Measurements from ENCODE around the gene ITPR3.

Gene ITPR3

GRCh38 chr6:33685411-33686224 is 64.5 kb downstream of the ITPR3 start:
- TF ChIP-seq EGR1 (IDR thresholded peaks at IDR 0.05) (no peak), NFIC (IDR thresholded peaks at IDR 0.05) (no peak), FOXM1 (IDR thresholded peaks at IDR 0.05; ENCODE audit: borderline replicate concordance, low read depth) (no peak), TEAD4 (IDR thresholded peaks at IDR 0.05) (no peak), TCF12 (IDR thresholded peaks at IDR 0.05; ENCODE audit: low read depth) (no peak), CREB1 (IDR thresholded peaks at IDR 0.05; ENCODE audit: low read depth) (no peak), USF1 (IDR thresholded peaks at IDR 0.05) (no peak), ZBTB7A (IDR thresholded peaks at IDR 0.05; ENCODE audit: low read depth) (no peak), RAD21 (IDR thresholded peaks at IDR 0.05; ENCODE audit: low read depth) (no peak)

- TF ChIP-seq NFIC (IDR thresholded peaks at IDR 0.05) (no peak), CREB1 (IDR thresholded peaks at IDR 0.05; ENCODE audit: low read depth) (no peak), CEBPB (IDR thresholded peaks at IDR 0.05) (no peak), USF1 (IDR thresholded peaks at IDR 0.05) (no peak), MAX (IDR thresholded peaks at IDR 0.05) (no peak), EGR1 (IDR thresholded peaks at IDR 0.05) (no peak), EP300 (IDR thresholded peaks at IDR 0.05; ENCODE audit: borderline replicate concordance) (no peak)
These were observed 65.3 kb downstream of the ITPR3 start for GRCh38 chr6:33686225-33686924.

GRCh38 chr6:33686981-33687975 is 66.2 kb downstream of the ITPR3 start:
- no peak for TF ChIP-seq YY1 (IDR thresholded peaks at IDR 0.05; ENCODE audit: low read depth)
- no peak for TF ChIP-seq MAX (IDR thresholded peaks at IDR 0.05)
- TF ChIP-seq ZBTB7A (IDR thresholded peaks at IDR 0.05; ENCODE audit: low read depth): no peak
- TF ChIP-seq CEBPB (IDR thresholded peaks at IDR 0.05): no peak
- TF ChIP-seq CREB1 (IDR thresholded peaks at IDR 0.05; ENCODE audit: low read depth): no peak
- no peak for TF ChIP-seq REST (IDR thresholded peaks at IDR 0.05; ENCODE audit: low read depth)
- no peak for TF ChIP-seq TCF12 (IDR thresholded peaks at IDR 0.05; ENCODE audit: low read depth)
- TF ChIP-seq EP300 (IDR thresholded peaks at IDR 0.05; ENCODE audit: borderline replicate concordance): no peak
- TF ChIP-seq RAD21 (IDR thresholded peaks at IDR 0.05; ENCODE audit: low read depth): no peak
- TF ChIP-seq NFIC (IDR thresholded peaks at IDR 0.05): no peak
- no peak for TF ChIP-seq EGR1 (IDR thresholded peaks at IDR 0.05)
- TF ChIP-seq TAF1 (IDR thresholded peaks at IDR 0.05; ENCODE audit: low read depth): no peak
- no peak for TF ChIP-seq USF1 (IDR thresholded peaks at IDR 0.05)
- TF ChIP-seq TEAD4 (IDR thresholded peaks at IDR 0.05): no peak
- no peak for TF ChIP-seq FOXM1 (IDR thresholded peaks at IDR 0.05; ENCODE audit: borderline replicate concordance, low read depth)

- no peak for TF ChIP-seq USF1 (IDR thresholded peaks at IDR 0.05)
- no peak for TF ChIP-seq CREB1 (IDR thresholded peaks at IDR 0.05; ENCODE audit: low read depth)
- TF ChIP-seq REST (IDR thresholded peaks at IDR 0.05; ENCODE audit: low read depth): no peak
- no peak for TF ChIP-seq MAX (IDR thresholded peaks at IDR 0.05)
- no peak for TF ChIP-seq ZBTB7A (IDR thresholded peaks at IDR 0.05; ENCODE audit: low read depth)
- TF ChIP-seq EP300 (IDR thresholded peaks at IDR 0.05; ENCODE audit: borderline replicate concordance): no peak
- TF ChIP-seq TCF12 (IDR thresholded peaks at IDR 0.05; ENCODE audit: low read depth): no peak
- no peak for TF ChIP-seq EGR1 (IDR thresholded peaks at IDR 0.05)
- TF ChIP-seq NFIC (IDR thresholded peaks at IDR 0.05): no peak
- TF ChIP-seq TEAD4 (IDR thresholded peaks at IDR 0.05): no peak
- TF ChIP-seq RAD21 (IDR thresholded peaks at IDR 0.05; ENCODE audit: low read depth): no peak
- TF ChIP-seq FOXM1 (IDR thresholded peaks at IDR 0.05; ENCODE audit: borderline replicate concordance, low read depth): no peak
- TF ChIP-seq YY1 (IDR thresholded peaks at IDR 0.05; ENCODE audit: low read depth): no peak
- TF ChIP-seq CEBPB (IDR thresholded peaks at IDR 0.05): no peak
- TF ChIP-seq TAF1 (IDR thresholded peaks at IDR 0.05; ENCODE audit: low read depth): no peak
These were observed 66.9 kb downstream of the ITPR3 start for GRCh38 chr6:33688006-33688405.

All from Ishikawa (cell line).